RCC 7860 (cell line): Measurements from ENCODE around the gene RPS6KA5.
"Not testable (repeated sequence)": the region's sequence is repeated elsewhere in the genome, so short reads cannot be mapped to it uniquely, and the experiment has no call there.

Experiments used
- DNase-seq: peaks from one replicate; pipeline ENCODE4 v3.0.0-alpha.2; 2015; ENCODE audit warnings: low spot score
- FAIRE-seq: peaks from 2 replicates; lab custom pipeline; 2012; peaks lifted over from hg19 to GRCh38; lab: Jason Lieb, UNC

Gene RPS6KA5

DNA sequence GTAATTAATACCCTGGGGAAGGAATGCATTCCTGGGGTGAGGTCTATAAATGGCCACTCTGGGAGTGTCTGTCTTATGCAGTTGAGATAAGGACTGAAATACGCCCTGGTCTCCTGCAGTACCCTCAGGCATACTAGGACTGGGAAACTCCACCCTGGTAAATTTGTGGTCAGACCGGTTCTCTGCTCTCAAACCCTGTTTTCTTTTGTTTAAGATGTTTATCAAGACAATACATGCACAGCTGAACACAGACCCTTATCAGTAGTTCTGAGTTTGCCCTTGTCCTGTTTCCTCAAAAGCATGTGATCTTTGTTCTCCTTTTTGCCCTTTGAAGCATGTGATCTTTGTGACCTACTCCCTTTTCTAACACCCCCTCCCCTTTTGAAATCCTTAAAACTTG is 106.8 kb downstream of the RPS6KA5 start:
- FAIRE-seq, DNase-seq: not testable (repeated sequence)

DNA sequence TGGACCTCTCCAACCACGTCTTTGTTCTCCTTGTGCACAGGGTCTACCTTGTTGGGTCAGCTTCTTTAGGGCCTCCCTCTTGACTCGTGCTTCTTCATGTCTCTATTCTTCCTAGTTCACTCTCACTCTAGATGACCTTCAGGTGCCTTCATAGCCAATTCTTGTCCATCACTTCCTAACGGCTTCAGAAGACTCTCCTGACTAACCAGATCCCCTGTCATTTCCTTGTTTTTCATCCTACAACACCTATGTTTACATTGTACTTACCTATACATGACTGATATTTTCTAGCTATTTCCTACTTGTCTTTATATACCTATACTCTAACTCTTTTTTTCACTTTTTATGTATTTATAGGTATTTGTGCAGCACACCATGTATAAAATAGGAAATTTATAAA is 117.1 kb downstream of the RPS6KA5 start:
- DNase-seq (no peak), FAIRE-seq (no peak)

DNA sequence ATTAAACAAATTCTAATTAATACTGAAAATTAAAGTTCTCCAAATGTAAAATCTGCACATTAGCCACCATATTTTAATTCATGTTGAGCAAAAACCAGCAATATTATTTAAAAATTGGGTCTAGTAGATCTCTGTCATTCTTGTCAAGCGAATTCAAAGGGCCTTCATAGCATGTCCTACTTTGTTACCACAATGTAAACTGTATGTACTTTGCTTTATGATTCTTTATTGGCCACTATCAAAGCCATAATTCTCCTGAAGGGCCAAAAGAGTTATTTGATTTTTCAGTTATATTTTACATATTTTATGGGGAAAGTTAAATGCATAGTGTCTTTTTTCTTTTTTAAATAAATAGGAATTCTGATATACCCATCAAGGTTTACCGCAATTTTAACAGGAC is 117.9 kb downstream of the RPS6KA5 start:
- FAIRE-seq, result no peak

DNA sequence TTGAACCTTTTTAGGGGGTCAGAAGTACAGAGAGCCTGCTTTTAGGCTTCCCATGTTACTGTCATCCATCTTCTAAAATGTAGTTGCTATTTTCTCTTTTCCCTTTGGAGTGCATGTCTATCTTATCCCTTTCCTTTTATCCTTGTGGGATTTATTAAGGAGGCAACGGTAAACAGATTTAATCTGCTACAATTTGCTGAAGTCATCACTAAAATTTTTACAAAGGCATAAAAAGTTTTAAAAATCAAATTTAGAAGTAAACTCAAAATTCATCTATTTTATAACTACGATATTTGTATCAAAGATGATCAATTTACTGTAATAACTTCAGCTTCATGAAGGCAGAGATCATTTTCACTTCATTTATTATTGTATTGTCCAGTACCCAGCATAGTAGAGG is 118.7 kb downstream of the RPS6KA5 start:
- FAIRE-seq (no peak), DNase-seq (no peak)

More for the DNA sequence above, 117.9 kb downstream of the RPS6KA5 start:
- DNase-seq, result no peak

DNA sequence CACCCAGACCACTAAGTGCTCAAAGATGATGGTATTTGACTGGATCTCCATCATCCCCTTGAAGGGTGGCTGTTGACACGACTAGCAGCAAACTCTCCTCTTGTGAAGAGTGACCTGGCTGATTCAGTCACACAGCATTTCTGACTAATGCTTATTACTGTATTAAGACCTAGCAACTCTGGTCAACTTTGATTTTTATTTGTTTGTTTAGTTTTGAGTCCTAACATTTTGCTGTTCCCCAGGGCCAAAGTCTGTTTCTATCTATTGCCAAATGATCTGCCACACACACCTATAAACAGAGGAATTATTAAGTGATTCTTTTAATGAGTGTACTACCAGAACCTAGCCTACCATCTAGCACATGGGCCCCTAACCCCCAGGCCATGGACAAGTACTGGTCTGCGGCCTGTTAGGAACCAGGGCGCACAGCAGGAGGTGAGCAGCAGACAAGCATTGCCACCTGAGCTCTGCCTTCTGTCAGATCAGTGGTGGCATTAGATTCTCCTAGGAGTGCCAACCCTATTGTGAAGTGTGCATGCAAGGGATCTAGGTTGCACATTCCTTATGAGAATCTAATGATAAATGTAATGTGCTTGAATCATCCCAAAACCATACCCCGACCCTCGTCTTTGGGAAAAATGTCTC is 120.0 kb downstream of the RPS6KA5 start:
- FAIRE-seq, result no peak
- DNase-seq, result no peak

DNA sequence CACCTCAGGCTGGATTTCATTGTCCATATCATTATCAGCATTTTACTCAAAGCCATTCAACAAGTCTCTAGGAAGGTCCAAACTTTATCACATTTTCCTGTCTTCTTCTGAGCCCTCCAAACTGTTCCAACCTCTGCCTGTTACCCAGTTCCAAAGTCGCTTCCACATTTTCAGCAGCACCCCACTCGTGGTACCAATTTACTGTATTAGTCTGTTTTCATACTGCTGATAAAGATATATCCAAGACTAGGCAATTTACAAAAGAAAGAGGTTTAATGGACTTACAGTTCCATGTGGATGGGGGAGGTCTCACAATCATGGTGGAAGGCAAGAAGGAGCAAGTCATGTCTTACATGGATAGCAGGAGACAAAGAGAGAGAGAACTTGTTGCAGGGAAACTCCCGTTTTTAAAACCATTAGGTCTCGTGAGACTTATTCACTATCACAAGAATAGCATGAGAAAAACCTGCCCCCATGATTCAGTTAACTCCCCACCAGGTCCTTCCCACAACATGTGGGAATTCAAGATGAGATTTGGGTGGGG is 121.1 kb downstream of the RPS6KA5 start:
- DNase-seq, FAIRE-seq: not testable (repeated sequence)

DNA sequence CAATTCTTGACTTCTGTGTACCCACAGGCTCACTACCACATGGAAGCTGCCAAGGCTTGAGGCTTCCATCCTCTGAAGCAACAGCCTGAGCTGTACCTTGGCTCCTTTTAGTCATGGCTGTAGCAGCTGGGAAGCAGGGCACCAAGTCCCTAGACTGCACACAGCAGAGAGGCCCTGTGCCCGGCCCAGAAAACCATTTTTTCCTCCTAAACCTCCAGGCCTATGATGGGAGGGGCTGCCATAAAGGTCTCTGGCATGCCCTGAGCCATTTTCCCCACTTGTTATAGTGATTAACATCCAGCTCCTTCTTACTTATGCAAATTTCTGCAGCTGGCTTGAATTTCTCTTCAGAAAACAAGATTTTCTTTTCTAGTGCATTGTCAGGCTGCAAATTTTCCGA is 121.8 kb downstream of the RPS6KA5 start:
- no peak for DNase-seq
- FAIRE-seq, result no peak

DNA sequence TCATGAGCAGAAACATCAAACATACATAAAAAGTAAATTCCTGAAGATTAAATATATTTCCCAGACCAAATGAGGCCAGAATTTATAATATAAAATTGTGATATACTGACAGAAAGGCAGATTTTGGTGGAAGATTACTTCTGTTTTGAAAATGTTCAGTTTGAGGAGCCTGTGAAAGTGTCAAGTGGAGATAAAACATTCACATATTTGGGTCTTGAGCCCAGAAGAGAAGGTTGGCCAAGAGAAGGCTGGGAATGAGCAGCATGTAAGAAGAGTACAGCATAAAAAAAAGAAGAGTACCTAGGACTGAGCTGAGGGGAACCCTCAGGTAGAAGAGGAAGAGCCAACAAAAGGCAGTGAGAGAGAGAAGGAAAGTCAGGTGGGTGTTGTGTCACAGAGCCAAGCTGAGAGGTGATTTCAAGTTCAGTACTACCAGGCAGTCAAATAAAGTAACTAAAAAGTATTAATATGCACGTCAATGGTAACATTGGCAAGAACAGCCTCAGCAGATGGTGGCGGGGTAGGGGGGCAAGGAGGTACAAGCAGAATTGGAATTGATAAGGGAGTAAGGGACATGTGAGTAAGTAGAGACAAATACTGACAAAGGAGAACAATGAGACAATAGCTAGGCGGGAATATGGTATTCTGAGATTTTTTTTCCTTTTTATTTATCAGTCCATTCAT is 123.5 kb downstream of the RPS6KA5 start:
- FAIRE-seq, result no peak
- no peak for DNase-seq

DNA sequence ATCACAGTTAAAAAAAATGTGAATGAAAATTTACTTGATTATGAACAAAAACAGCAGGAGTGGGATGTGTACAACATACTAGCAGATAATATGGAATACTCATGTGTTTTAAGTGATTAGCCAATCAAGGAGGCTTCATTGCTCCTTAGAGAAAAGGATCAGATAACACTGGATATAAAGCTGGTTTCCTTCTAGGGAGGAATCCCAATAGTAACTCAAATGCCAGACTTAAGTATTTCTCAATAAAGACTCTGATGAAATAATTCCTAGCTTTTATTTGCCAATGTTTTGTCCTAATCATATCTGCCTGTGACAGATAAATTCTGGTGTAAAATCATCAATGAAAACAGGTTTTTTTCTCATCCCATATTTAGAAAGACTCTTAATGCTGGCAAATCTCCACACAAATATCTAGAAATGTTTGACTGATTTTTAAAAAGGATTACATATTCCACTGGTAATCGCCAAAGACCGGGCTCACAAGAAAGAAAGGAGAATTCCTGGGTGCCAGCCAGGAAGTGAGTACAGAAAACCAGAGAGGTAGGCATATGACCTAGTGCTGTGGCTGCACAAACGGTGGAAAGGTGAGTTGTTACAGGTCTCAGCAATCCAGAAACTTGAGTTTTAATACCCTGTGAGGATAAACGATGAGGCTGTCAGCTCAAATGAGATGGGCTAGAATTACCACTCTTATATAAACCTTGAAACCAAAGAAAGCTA is 135.7 kb downstream of the RPS6KA5 start:
- no peak for FAIRE-seq
- DNase-seq, result no peak

DNA sequence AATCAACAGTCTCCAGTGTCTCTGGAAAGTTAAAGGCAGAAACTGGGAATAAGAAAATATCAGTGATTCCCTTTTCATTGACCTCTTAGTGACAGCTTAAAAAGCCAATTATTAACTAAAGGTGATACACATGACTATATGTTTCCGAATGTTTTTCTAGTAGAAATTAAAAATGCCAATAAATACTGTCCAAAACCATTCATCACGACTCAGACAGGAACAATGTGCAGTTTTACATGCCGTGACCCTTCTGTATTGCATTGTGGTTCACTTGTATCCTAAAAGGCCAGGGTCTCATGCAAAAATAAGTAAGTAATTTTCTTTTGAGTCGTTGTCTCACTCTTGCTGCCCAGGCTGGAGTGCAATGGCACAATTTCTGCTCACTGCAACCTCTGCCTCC is 138.3 kb downstream of the RPS6KA5 start:
- no peak for DNase-seq
- FAIRE-seq, result no peak

DNA sequence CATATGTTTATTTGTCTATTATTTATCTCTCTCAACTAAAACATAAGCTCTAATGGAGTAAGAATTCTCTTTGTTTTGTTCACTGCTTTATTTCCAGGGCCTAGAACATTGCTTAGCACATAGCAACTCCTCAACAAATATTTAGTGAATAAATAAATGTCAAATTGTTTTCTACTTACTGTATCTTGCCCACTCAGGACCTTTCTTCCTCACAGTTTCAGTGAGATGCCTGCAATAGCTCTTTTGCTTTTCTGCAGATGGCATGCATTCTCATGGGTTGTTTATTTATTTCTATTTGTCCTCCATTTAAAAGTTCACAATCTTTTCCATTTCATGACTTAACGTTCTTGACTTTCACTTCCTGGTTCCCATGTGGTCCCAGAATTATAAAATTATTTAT is 149.3 kb downstream of the RPS6KA5 start:
- no peak for FAIRE-seq
- no peak for DNase-seq

DNA sequence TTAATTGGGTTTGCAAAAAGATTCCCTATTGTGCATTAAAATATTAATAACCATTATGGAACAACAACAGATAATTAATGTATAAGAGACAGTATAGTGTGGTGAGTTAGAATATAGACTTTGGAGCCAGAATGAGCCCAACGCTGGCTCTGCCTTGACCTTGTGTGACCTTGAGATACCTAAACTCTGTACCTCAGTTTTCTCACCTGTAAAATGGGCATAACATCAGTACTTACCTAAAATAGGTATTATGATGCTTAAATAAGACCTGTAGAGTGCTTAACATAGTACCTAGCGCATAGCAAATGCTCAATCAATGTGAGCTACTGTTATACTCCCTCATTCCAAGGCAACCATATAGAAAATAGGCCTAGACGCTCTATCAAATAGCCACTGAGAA is 153.3 kb downstream of the RPS6KA5 start:
- no peak for FAIRE-seq
- DNase-seq, result no peak

DNA sequence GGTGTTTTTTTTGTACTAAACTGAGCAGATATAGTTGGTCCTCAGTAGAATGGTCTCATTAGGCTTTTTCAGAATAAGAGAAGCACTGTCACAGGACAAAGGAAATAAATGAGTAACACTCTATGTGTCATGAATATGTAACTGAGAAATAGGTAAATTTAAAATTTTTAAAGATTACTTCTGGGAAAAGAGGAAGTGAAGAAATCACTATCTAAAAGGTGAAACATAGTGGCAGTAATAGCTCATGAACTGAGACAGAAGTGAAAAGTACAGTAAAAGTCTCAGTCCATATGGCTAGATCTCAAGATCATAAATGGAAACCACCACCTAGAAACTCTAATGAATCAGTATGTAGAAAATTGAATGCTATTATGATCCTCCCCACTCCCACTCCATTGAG is 154.9 kb downstream of the RPS6KA5 start:
- no peak for FAIRE-seq
- no peak for DNase-seq

DNA sequence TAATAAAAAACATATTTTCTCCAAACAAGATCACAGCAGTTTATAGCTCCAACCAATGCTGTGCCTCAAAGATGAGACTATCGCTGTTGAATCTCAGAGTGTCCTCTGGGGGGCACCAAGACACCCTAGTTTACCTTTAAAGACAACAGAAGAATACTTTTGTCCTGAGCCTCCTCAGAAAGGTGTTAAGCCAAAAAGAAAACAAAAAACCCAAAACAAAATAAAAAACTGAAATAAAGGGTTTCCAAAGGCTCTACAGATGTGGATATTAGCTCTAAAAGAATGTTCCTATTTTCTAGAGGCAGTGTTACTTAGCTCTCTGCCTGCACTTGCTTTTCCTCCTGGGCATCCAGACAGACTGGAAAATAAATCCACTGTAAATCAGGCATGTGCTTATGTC is 157.3 kb downstream of the RPS6KA5 start:
- DNase-seq (peak; percentile 20), FAIRE-seq (peak; percentile 72)

DNA sequence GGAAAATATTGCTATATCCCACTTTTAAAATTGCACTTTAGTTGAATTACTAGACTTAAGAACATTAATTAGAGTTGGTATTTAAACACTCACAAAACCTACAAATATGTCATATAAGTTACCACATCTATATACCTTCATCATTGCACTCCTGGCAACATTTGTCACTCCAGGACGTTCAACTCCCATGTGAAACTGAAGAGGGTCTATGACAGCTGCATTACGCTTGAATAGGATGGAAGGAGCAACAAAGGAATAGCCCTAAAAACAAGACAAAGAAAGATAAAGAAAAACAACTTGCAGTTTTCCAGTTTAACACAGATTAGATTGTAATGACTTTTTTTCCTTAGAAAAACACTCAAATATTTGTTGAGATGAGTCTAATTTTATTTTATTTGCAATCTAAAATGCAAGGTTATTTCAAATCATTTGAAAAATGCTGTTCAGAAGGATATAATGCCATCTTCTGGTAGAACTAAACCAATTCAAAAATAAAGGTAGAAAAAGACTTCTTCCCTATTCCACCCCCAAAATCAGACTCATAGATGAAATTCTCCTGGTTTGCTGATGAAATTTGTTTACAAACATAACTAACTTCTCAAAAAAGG is 159.9 kb downstream of the RPS6KA5 start:
- no peak for DNase-seq
- FAIRE-seq, result no peak

DNA sequence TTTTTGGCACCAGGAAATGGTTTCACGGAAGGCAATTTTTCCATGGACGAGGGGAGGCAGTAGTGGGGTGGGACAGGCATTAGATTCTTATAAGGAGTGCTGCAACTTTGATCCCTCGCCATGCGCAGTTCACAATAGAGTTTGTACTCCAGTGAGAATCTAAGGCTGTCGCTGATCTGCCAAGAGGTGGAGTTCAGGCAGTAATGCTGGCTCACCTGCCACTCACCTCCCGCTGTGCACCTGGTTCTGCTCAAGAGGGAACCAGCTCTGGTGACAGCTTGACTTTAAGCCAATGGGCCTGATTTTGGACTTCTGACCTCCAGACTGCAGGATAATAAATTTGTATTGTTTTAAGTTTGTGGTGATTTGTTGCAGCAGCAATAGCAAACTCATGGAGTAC is 163.4 kb downstream of the RPS6KA5 start:
- FAIRE-seq (no peak), DNase-seq (no peak)

DNA sequence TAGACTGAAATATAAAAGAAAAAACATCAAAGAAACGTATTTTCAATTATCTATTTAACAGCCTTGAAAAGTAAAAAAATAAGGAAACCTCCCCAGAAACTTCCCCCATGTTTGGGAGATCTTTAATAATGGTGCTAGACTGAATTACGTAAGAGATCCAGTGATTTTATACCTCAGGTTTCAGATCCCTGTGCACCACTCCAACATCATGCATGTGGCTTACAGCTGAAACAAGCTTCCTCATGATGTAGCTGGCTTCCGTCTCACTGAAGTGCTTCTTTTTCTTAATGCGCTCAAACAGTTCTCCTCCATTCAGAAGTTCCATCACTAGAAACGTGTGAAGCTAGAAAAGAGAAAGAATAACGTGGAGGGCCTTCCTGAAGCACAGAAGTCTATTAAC is 166.2 kb downstream of the RPS6KA5 start:
- DNase-seq, result no peak
- no peak for FAIRE-seq

DNA sequence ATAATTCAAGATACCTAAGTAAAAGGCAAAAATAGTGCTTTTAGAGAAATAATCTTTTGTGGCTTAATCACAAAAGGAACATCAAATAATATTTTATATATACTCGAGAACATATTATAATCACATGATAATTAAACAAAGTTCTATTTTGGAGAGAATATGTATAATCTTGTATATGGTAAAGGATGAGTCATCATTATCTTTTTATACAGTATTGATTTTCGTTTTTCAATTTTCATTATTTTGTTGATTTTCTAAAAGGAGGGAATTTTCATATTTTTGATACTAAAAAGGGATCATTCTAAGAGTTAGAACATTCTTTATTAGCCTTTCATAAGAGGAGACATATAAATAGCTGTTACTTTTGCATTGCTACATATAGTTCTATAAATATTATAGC is 166.9 kb downstream of the RPS6KA5 start:
- DNase-seq, result no peak
- FAIRE-seq, result no peak

DNA sequence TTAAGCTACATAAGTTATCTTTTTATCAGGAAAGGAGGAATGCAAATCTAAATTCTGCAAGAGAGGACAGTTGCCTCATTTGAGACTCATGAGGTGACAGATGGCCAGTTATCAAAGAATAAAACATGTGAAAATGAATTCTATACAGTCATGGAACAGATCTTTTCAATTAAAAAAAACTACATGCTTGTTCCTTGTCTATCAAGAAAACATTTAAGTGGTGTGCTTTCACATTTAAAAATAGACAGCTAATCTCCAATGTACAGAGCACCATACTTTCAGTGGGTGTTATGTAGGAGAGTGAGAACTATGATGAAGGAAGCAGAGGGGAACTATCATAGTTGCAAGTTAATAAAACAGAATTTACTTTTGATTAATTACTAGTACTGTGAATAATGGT is 167.5 kb downstream of the RPS6KA5 start:
- no peak for FAIRE-seq

DNA sequence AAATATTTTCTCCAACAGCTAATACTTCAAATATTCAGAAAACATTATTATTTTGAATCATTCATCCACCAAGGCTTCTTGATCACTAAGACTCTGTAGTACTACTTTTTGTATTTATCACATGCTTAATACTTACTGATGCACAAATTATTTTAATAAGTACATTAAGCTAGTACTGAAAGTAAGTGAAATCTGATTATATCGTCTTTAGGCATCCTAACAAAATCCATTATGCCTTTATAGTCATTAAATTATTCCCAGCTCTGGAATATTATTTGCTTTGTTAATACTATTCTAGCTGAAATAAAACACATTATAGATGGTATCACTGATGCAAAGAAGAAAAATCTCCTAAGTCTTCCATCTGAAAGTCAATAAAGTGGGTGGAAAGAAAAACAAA is 169.1 kb downstream of the RPS6KA5 start:
- no peak for FAIRE-seq
- no peak for DNase-seq

More for the DNA sequence above, 167.5 kb downstream of the RPS6KA5 start:
- no peak for DNase-seq

DNA sequence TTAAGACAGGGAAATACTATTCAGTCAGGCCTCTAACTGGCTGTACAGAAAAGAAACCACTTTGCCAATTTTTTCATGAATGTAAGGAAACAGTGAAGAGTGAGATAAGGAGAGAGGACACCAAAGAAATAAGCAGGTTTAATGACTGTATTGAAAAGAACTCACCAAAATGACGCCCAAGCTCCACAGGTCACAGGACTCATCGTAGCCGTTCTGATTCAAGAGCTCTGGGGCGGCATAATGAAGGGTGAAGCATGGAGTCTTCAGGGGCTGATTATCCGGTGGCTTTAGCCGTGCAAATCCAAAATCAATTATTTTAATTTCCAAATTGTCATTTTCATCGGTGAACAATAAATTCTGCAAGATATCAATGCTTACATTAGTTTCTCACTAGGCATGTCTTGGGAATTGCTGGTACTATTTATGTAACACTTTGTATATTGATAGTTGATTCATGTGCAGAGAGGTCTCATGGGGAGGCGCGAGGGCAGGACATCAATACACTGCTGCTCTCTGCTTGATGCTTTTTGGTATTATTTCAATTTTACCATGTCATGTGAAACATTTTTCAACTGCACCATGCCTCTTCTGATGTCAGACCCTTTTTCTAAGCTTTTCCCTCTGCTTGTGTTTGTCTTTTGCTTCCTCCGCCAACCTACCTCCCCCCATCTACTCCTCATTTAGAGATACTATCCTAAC is 170.0 kb downstream of the RPS6KA5 start:
- no peak for FAIRE-seq

More for the DNA sequence above, 170.0 kb downstream of the RPS6KA5 start:
- no peak for DNase-seq
